Activated naive CD4-positive, alpha-beta T cell treated with anti-CD3 and anti-CD28 coated beads, Interleukin-2, amount 10 ng/mL, durations not matched to agents 7 days and 5 days (primary cell): ENCODE results near the gene KATNIP.

Experiments
- CTCF ChIA-PET: fragments of 350-600 bp; sonication (Branson Sonifier 250); formaldehyde crosslinking; loops from one replicate; lab custom pipeline; 2021; ENCODE audit warnings: antibody characterized with exemption; lab: Charles Lee
- DNase-seq: peaks from one replicate; pipeline ENCODE4 v3.0.0-alpha.2; 2020
- H3K27ac Mint-ChIP-seq: one replicate; pipeline ENCODE4 v1.8.0; 2021; ENCODE audit warnings: mild to moderate bottlenecking, moderate library complexity, mixed read lengths
- H3K27me3 Mint-ChIP-seq: one replicate; pipeline ENCODE4 v1.8.0; 2021; ENCODE audit warnings: mild to moderate bottlenecking, mixed read lengths
- H3K36me3 Mint-ChIP-seq: one replicate; pipeline ENCODE4 v1.8.0; 2021; ENCODE audit warnings: mixed read lengths
- H3K4me1 Mint-ChIP-seq: one replicate; pipeline ENCODE4 v1.8.0; 2021; ENCODE audit warnings: mixed read lengths
- H3K4me3 Mint-ChIP-seq: one replicate; pipeline ENCODE4 v1.8.0; 2021; ENCODE audit warnings: mild to moderate bottlenecking, moderate library complexity, mixed read lengths
- H3K9me3 Mint-ChIP-seq: one replicate; pipeline ENCODE4 v1.8.0; 2021; ENCODE audit warnings: mixed read lengths

KATNIP gene

GRCh38 chr16:27549746-27550581 is at the start of gene KATNIP, which contains the start of gene GTF3C1:
Gene KATNIP (plus strand): TSS chr16:27550144. CDS start chr16:27550171, 27 bp downstream.
Gene GTF3C1 (minus strand): TSS chr16:27549913. CDS start chr16:27549890, 23 bp downstream.
- DNase-seq = peak; percentile 100
- Mint-ChIP-seq H3K27ac (peak within 1 kb of the TSS; percentile 91), H3K4me3 (peak within 1 kb of the TSS; percentile 96), H3K4me1 (peaks cover 41% of the 10 kb centered on the region), H3K36me3 (peaks cover 5% of the 10 kb centered on the region), H3K9me3 (no peaks in the 10 kb centered on the region), H3K27me3 (peaks cover 7% of the 10 kb centered on the region)
- CTCF ChIA-PET = interaction anchor here (1.3 kb wide), 2 partner anchors 34 to 521 kb away, joined by 3 to 4 read pairs; no protein-coding TSS in a partner anchor

GRCh38 chr16:27500801-27501200 is 49.1 kb upstream of the KATNIP start:
- Mint-ChIP-seq H3K27ac (no peak overlapping the region), H3K27me3 (no peaks in the 10 kb centered on the region), H3K36me3 (peaks cover 52% of the 10 kb centered on the region), H3K9me3 (no peaks in the 10 kb centered on the region), H3K4me1 (no peaks in the 10 kb centered on the region), H3K4me3 (no peak overlapping the region)
- CTCF ChIA-PET = no interaction called here
- no peak for DNase-seq

- no peak overlapping the region for H3K27ac Mint-ChIP-seq
- CTCF ChIA-PET = no interaction called here
Observed at GRCh38 chr16:27503662-27504061, 46.3 kb upstream of the KATNIP start.

GRCh38 chr16:27505297-27506236 is 44.4 kb upstream of the KATNIP start:
- DNase-seq = no peak
- H3K9me3 Mint-ChIP-seq = no peaks in the 10 kb centered on the region
- no peak overlapping the region for H3K27ac Mint-ChIP-seq
- H3K36me3 Mint-ChIP-seq = peaks cover 52% of the 10 kb centered on the region
- H3K4me1 Mint-ChIP-seq = no peaks in the 10 kb centered on the region
- CTCF ChIA-PET = no interaction called here
- no peaks in the 10 kb centered on the region for H3K27me3 Mint-ChIP-seq
- no peak overlapping the region for H3K4me3 Mint-ChIP-seq

More at GRCh38 chr16:27503662-27504061, 46.3 kb upstream of the KATNIP start:
- Mint-ChIP-seq H3K4me1 (no peaks in the 10 kb centered on the region), H3K36me3 (peaks cover 57% of the 10 kb centered on the region), H3K4me3 (no peak overlapping the region), H3K27me3 (no peaks in the 10 kb centered on the region), H3K9me3 (no peaks in the 10 kb centered on the region)
- DNase-seq = no peak

- no peak overlapping the region for H3K4me3 Mint-ChIP-seq
- H3K4me1 Mint-ChIP-seq = no peaks in the 10 kb centered on the region
- H3K27ac Mint-ChIP-seq = no peak overlapping the region
- H3K27me3 Mint-ChIP-seq = no peaks in the 10 kb centered on the region
- H3K36me3 Mint-ChIP-seq = peaks cover 47% of the 10 kb centered on the region
- no peak for DNase-seq
- CTCF ChIA-PET = no interaction called here
- H3K9me3 Mint-ChIP-seq = no peaks in the 10 kb centered on the region
Observed at GRCh38 chr16:27506771-27507170, 43.2 kb upstream of the KATNIP start.

- H3K27me3 Mint-ChIP-seq = no peaks in the 10 kb centered on the region
- DNase-seq = no peak
- H3K4me3 Mint-ChIP-seq = no peak overlapping the region
- CTCF ChIA-PET = no interaction called here
- peaks cover 45% of the 10 kb centered on the region for H3K36me3 Mint-ChIP-seq
- no peak overlapping the region for H3K27ac Mint-ChIP-seq
- H3K9me3 Mint-ChIP-seq = no peaks in the 10 kb centered on the region
- H3K4me1 Mint-ChIP-seq = no peaks in the 10 kb centered on the region
Observed at GRCh38 chr16:27508476-27508875, 41.5 kb upstream of the KATNIP start.

- H3K36me3 Mint-ChIP-seq = peaks cover 28% of the 10 kb centered on the region
- no peak for DNase-seq
- H3K4me1 Mint-ChIP-seq = no peaks in the 10 kb centered on the region
- no peak overlapping the region for H3K27ac Mint-ChIP-seq
- H3K9me3 Mint-ChIP-seq = no peaks in the 10 kb centered on the region
- no peak overlapping the region for H3K4me3 Mint-ChIP-seq
- CTCF ChIA-PET = no interaction called here
- no peaks in the 10 kb centered on the region for H3K27me3 Mint-ChIP-seq
Observed at GRCh38 chr16:27511657-27512448, 38.1 kb upstream of the KATNIP start.

GRCh38 chr16:27514806-27515205 is 35.1 kb upstream of the KATNIP start:
- CTCF ChIA-PET = interaction anchor here (1.2 to 1.8 kb wide), 3 partner anchors 15 to 115 kb away, joined by 3 to 4 read pairs (median 4); no protein-coding TSS in a partner anchor
- no peaks in the 10 kb centered on the region for H3K4me1 Mint-ChIP-seq
- no peak for DNase-seq
- H3K27ac Mint-ChIP-seq = no peak overlapping the region
- H3K9me3 Mint-ChIP-seq = no peaks in the 10 kb centered on the region
- no peak overlapping the region for H3K4me3 Mint-ChIP-seq
- peaks cover 21% of the 10 kb centered on the region for H3K36me3 Mint-ChIP-seq
- H3K27me3 Mint-ChIP-seq = no peaks in the 10 kb centered on the region

GRCh38 chr16:27515874-27516353 is 34.0 kb upstream of the KATNIP start:
- DNase-seq = peak; percentile 37
- Mint-ChIP-seq H3K27ac (no peak overlapping the region), H3K4me3 (no peak overlapping the region), H3K36me3 (peaks cover 21% of the 10 kb centered on the region), H3K4me1 (no peaks in the 10 kb centered on the region), H3K9me3 (no peaks in the 10 kb centered on the region), H3K27me3 (no peaks in the 10 kb centered on the region)
- CTCF ChIA-PET = interaction anchor here (0.7 to 1.8 kb wide), 5 partner anchors 10 to 570 kb away, joined by 3 to 5 read pairs (median 4); no protein-coding TSS in a partner anchor

GRCh38 chr16:27516365-27516764 is 33.6 kb upstream of the KATNIP start:
- DNase-seq = no peak
- Mint-ChIP-seq H3K27ac (no peak overlapping the region), H3K4me1 (no peaks in the 10 kb centered on the region), H3K27me3 (no peaks in the 10 kb centered on the region), H3K9me3 (no peaks in the 10 kb centered on the region), H3K4me3 (no peak overlapping the region), H3K36me3 (peaks cover 19% of the 10 kb centered on the region)
- CTCF ChIA-PET = interaction anchor here (1.2 to 1.8 kb wide), 4 partner anchors 10 to 114 kb away, joined by 3 to 5 read pairs (median 4); no protein-coding TSS in a partner anchor

GRCh38 chr16:27517664-27518063 is 32.3 kb upstream of the KATNIP start:
- CTCF ChIA-PET = no interaction called here
- Mint-ChIP-seq H3K27ac (no peak overlapping the region), H3K4me1 (no peaks in the 10 kb centered on the region), H3K36me3 (peaks cover 11% of the 10 kb centered on the region), H3K9me3 (no peaks in the 10 kb centered on the region), H3K4me3 (no peak overlapping the region), H3K27me3 (no peaks in the 10 kb centered on the region)
- no peak for DNase-seq

- Mint-ChIP-seq H3K4me3 (no peak overlapping the region), H3K27me3 (no peaks in the 10 kb centered on the region)
Observed at GRCh38 chr16:27518226-27518625, 31.7 kb upstream of the KATNIP start.

GRCh38 chr16:27520982-27521673 is 28.8 kb upstream of the KATNIP start:
- Mint-ChIP-seq H3K4me1 (no peaks in the 10 kb centered on the region), H3K36me3 (peaks cover 18% of the 10 kb centered on the region), H3K27me3 (no peaks in the 10 kb centered on the region), H3K4me3 (no peak overlapping the region), H3K9me3 (no peaks in the 10 kb centered on the region), H3K27ac (no peak overlapping the region)
- DNase-seq = no peak
- CTCF ChIA-PET = no interaction called here

More at GRCh38 chr16:27518226-27518625, 31.7 kb upstream of the KATNIP start:
- Mint-ChIP-seq H3K4me1 (no peaks in the 10 kb centered on the region), H3K36me3 (peaks cover 15% of the 10 kb centered on the region), H3K9me3 (no peaks in the 10 kb centered on the region), H3K27ac (no peak overlapping the region)
- no peak for DNase-seq
- CTCF ChIA-PET = no interaction called here
